HG03457 (cell line): ENCODE data around the gene KCNV2.

ENCODE experiments used
- ATAC-seq: cut with Tn5 transposase; IDR thresholded peaks from one replicate; pipeline ENCODE4 v1.9.1; 2021; ENCODE audit warnings: moderate number of reproducible peaks; ENCODE audit not compliant: unreplicated experiment

KCNV2 gene

GRCh38 chr9:2758162-2758897 lies 41.0 kb downstream of the KCNV2 start:
- no peak for ATAC-seq

- no peak for ATAC-seq
Observed at GRCh38 chr9:2758898-2759510, 41.7 kb downstream of the KCNV2 start.

- peak; percentile 80 for ATAC-seq
Observed at GRCh38 chr9:2761424-2761823, 44.1 kb downstream of the KCNV2 start.

- ATAC-seq: peak; percentile 64
Observed at GRCh38 chr9:2764353-2764752, 47.0 kb downstream of the KCNV2 start.

- no peak for ATAC-seq
Observed at GRCh38 chr9:2765250-2765880, 48.1 kb downstream of the KCNV2 start.

GRCh38 chr9:2767800-2768677 lies 50.7 kb downstream of the KCNV2 start:
- ATAC-seq: no peak

- ATAC-seq: no peak
Observed at GRCh38 chr9:2771087-2771486, 53.8 kb downstream of the KCNV2 start.

- no peak for ATAC-seq
Observed at GRCh38 chr9:2771661-2772060, 54.4 kb downstream of the KCNV2 start.

GRCh38 chr9:2777454-2777853 lies 60.1 kb downstream of the KCNV2 start:
- ATAC-seq: no peak

GRCh38 chr9:2778816-2779215 lies 61.5 kb downstream of the KCNV2 start:
- ATAC-seq: no peak
